Heart right ventricle (tissue), 16 donors: Measurements from ENCODE around the gene CMBL. TPM values are rescaled to one million over a fixed set of nuclear protein-coding genes. Genes with fewer than 3 reads are reported as not detected.
"Not testable (repeated sequence)": the region's sequence is repeated elsewhere in the genome, so short reads cannot be mapped to it uniquely, and the experiment has no call there.

ENCODE experiments used
- ATAC-seq, 8 donors: fragments of 200-7000 bp; cut with Tn5 transposase; one replicate each; pipeline ENCODE4 v1.9.1; 2020; ENCODE audit warnings: mild to moderate bottlenecking in 8 of 8, moderate library complexity in 8 of 8, moderate number of reproducible peaks in 1 of 8
- DNase-seq, 2 donors: peaks; one replicate each; pipeline ENCODE4 v3.0.0-alpha.2; 2020
- H3K27ac ChIP-seq, 10 donors: fragments of 200-600 bp; sonication (generic) in 2 of 10; one replicate each; pipeline versions ENCODE4 v1.5.0 to v1.8.0; 2020 to 2022; ENCODE audit warnings: mild to moderate bottlenecking in 3 of 10
- H3K27me3 ChIP-seq, 7 donors: fragments of 200-600 bp; one replicate each; pipeline ENCODE4 v1.8.0; 2021 to 2022; ENCODE audit warnings: mild to moderate bottlenecking in 2 of 7
- H3K36me3 ChIP-seq, 9 donors: fragments of 200-600 bp; sonication (generic) in 1 of 9; one replicate each; pipeline versions ENCODE4 v1.5.0 to v1.8.0; 2020 to 2022; ENCODE audit warnings: mild to moderate bottlenecking in 2 of 9
- H3K4me1 ChIP-seq, 9 donors: fragments of 200-600 bp; sonication (generic) in 1 of 9; one replicate each; pipeline versions ENCODE4 v1.5.0 to v1.8.0; 2020 to 2022; ENCODE audit warnings: mild to moderate bottlenecking in 4 of 9
- H3K4me3 ChIP-seq, 10 donors: fragments of 200-600 bp; sonication (generic) in 2 of 10; one replicate each; pipeline versions ENCODE4 v1.5.0 to v1.8.0; 2020 to 2022; ENCODE audit warnings: mild to moderate bottlenecking in 7 of 10, moderate library complexity in 2 of 10
- H3K9me3 ChIP-seq, 11 donors: fragments of 200-600 bp in 10 of 11; sonication (generic) in 2 of 11; one replicate each; pipeline versions ENCODE4 v1.5.0 to v1.8.0; 2013 to 2022; ENCODE audit warnings: mild to moderate bottlenecking in 2 of 11, control low read depth in 1 of 11, moderate library complexity in 1 of 11
- WGBS, 2 donors: extraction: QIAGEN DNeasy Blood & Tissue Kit; methylation state at CpG; one replicate each; pipeline ENCODE4 v1.1.7; 2013; ENCODE audit warnings: inconsistent platforms in 1 of 2; 5-methylcytosine and 5-hydroxymethylcytosine counted together
- intact Hi-C, 10 donors: fragments of 100-400 bp; cut with DNase I; formaldehyde crosslinking; loops; one replicate each; pipeline versions ENCODE4 v1.11.1 to v1.14.2; 2022
- polyA plus RNA-seq, 2 donors: library from polyadenylated mRNA; stranded (reverse); fragments of 200-250 nt; gene quantifications; one replicate each; pipeline ENCODE4 v1.2.3, GENCODE V29; 2013
- total RNA-seq, 10 donors: library from RNA; stranded (reverse); fragmentation: NEBNext Ultra II Directional in 3 of 10; extraction: Animal tissue kit (Norgen Biotek cat#: 25700) in 3 of 10; gene quantifications; one replicate each; pipeline versions ENCODE4 v1.2.1 to v1.2.4, GENCODE V29; 2021 to 2023
- TF ChIP-seq, protein P1 (sequence below), 9 donors: fragments of 200-600 bp; sonication (generic) in 2 of 9; IDR thresholded peaks; one replicate each; pipeline versions ENCODE4 v1.5.0 to v1.8.0; 2021 to 2022; ENCODE audit warnings: antibody characterized with exemption in 9 of 9, mild to moderate bottlenecking in 5 of 9, moderate library complexity in 1 of 9
- donor health status: Arrhythmogenic right ventricular cardiomyopathy.
- donor health status: ischemic (EF 13 %, LVEDD 7.1; RV severe dilation, severe dysfunction).
- donor health status: healthy with polysubstance abuse.
- donor health status: DM: no; HTN: yes; CAD: no.
- donor health status: DM: no; HTN: no; CAD: no.
- donor health status: ischemic (EF 25% LVEDD 6.9; RV normal size, moderate dysfunction).
- donor health status: ischemic (EF 25% LVEDD 5.7; RV mildly dilated, moderate dysfunction).
- donor health status: healthy.
- donor health status: DM: yes; HTN: yes; CAD: no.
- donor health status: Ischemic cardiomyopathy.
- donor health status: ischemic (EF 35%, LVEDD 5.7; RV mildly dilated, moderate dysfunction).
- donor health status: nonischemic (EF 11% LVEDD 7.7; RV severe dilation, severe dysfunction).
- donor health status: DM: yes; HTN: yes; CAD: no.
- donor health status: PGD.
- donor health status: ischemic (EF 29% LVEDD 5.4; RV normal size, mild dysfunction).
- donor health status: nonischemic (EF 23%, LVEDD 6.1; RV moderate dilation, normal function).

Gene CMBL
- total and polyA plus RNA-seq, 12 donors: 12.0 to 53.4 (median 40.7) TPM

DNA sequence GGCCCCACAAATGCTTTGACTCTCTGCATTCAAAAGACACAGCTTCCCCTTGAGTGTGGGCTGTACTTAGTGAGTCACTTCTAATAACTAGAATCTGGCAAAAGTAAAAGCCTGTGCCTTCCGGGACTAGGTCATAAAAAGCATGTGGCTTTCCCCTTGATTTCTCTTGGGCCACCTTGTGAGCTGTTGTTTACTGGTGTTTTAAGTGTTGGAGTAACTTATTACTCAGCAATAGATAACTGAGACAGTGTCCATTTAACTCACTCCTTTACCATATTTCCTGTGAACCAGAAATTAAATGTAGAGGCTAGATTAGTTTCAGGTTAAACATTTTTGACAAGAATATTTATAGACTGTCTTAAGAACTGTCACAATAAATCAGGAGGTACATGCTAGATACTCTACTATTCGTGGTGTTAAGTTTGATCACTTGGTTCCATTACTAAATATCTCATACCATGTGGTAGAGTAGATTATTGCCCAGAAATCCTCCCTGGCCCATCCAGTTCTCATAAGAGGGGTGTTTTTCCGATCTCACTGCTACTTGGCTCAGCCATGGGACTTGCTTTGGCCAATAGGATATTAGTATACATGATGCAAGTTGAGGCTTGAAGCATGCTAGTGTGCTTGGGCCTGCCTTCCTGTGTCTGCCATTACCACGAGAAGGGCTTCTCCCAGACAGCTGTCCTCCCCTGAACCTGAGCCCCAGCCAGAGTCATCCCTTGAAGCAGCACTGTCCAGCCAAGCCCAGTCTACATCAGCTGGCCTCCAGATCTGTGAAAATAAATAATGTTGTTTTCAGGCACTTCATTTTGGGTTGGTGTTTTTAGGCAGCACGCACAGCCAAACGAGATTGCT is 10.4 kb upstream of the CMBL start:
- intact Hi-C loops: no loop called here
- WGBS, 2 donors: 87% methylated on average over 6 of the region's 6 CpGs

DNA sequence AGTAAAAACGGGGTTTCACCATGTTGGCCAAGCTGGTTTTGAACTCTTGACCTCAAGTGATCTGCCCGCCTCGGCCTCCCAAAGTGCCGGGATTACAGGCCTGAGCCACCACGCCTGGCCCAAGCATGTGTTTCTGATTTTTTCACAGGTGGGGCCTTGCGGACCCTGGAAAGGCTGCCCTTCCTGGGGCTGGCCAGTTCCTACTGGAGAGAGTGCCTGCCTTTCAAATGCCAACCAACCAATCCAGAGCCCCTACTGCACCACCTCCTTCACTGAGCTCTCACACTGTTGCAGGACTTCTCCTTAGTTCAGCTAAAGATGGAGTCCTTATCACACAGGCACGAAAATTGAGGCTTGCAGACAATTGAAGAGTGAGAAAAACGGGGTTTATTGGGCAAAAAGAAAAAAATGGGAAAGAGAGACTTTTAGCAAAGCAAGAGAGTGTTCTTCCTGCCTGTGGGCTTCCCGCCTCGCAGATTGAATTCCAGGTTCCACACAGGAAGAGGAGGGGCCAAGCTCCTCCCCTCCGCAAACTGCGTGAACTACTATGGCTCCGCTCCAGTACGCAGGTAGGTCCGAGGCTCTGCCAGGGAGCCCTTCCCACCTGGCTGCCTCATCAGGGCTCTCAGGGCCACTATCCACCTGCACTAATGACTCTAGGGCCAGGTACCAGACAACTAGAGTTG is 8.3 kb upstream of the CMBL start:
- TF ChIP-seq, protein P1, sequence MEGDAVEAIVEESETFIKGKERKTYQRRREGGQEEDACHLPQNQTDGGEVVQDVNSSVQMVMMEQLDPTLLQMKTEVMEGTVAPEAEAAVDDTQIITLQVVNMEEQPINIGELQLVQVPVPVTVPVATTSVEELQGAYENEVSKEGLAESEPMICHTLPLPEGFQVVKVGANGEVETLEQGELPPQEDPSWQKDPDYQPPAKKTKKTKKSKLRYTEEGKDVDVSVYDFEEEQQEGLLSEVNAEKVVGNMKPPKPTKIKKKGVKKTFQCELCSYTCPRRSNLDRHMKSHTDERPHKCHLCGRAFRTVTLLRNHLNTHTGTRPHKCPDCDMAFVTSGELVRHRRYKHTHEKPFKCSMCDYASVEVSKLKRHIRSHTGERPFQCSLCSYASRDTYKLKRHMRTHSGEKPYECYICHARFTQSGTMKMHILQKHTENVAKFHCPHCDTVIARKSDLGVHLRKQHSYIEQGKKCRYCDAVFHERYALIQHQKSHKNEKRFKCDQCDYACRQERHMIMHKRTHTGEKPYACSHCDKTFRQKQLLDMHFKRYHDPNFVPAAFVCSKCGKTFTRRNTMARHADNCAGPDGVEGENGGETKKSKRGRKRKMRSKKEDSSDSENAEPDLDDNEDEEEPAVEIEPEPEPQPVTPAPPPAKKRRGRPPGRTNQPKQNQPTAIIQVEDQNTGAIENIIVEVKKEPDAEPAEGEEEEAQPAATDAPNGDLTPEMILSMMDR (IDR thresholded peaks at IDR 0.05): no peak
- no peak for DNase-seq
- Histone ChIP-seq H3K36me3 (no peaks in the 10 kb centered on the region), H3K4me3 (no peak overlapping the region), H3K27me3 (no peaks in the 10 kb centered on the region), H3K9me3 (no peaks in the 10 kb centered on the region), H3K27ac (no peak overlapping the region), H3K4me1 (peaks cover 0 to under 1% (median 0%) of the 10 kb centered on the region in 9 donors)
- no peak for ATAC-seq
- intact Hi-C loops: no loop called here
- 90 to 93% methylated on average over 15 of the region's 15 CpGs for WGBS, 2 donors

More for the DNA sequence above, 10.4 kb upstream of the CMBL start:
- no peak overlapping the region for H3K4me3 ChIP-seq
- H3K27ac ChIP-seq: no peak overlapping the region
- ATAC-seq (no peak), DNase-seq (no peak)
- no peaks in the 10 kb centered on the region for H3K4me1 ChIP-seq
- TF ChIP-seq, protein P1 (IDR thresholded peaks at IDR 0.05): no peak
- no peaks in the 10 kb centered on the region for H3K9me3 ChIP-seq
- H3K27me3 ChIP-seq: no peaks in the 10 kb centered on the region
- H3K36me3 ChIP-seq: no peaks in the 10 kb centered on the region

DNA sequence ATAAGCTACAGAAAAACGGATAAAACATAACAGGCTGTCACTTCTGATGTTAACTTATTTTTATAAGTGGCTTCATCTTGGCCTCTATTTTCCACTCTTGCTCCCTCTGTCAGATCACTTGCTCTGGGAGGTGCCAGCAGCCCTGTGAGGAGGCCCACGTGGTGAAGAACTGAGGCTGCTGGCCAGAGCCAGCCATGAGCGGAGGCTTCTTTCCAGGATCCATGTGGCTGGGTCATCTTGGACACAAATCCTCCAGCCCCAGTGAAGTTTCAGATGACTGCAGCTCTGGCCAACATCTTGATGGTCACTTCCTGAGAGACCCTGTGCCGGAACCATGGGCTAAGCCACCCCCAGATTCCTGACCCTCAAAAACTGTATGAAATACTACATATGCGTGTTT is 7.5 kb upstream of the CMBL start:
- Histone ChIP-seq H3K4me1 (peaks cover 0 to 9% (median 0%) of the 10 kb centered on the region in 9 donors), H3K27ac (no peak overlapping the region), H3K9me3 (no peaks in the 10 kb centered on the region), H3K4me3 (no peak overlapping the region), H3K27me3 (no peaks in the 10 kb centered on the region), H3K36me3 (no peaks in the 10 kb centered on the region)
- DNase-seq: no peak
- no peak for ATAC-seq
- intact Hi-C loops: no loop called here
- TF ChIP-seq, protein P1 (IDR thresholded peaks at IDR 0.05): no peak
- 77 to 80% methylated on average over 5 of the region's 5 CpGs for WGBS, 2 donors

DNA sequence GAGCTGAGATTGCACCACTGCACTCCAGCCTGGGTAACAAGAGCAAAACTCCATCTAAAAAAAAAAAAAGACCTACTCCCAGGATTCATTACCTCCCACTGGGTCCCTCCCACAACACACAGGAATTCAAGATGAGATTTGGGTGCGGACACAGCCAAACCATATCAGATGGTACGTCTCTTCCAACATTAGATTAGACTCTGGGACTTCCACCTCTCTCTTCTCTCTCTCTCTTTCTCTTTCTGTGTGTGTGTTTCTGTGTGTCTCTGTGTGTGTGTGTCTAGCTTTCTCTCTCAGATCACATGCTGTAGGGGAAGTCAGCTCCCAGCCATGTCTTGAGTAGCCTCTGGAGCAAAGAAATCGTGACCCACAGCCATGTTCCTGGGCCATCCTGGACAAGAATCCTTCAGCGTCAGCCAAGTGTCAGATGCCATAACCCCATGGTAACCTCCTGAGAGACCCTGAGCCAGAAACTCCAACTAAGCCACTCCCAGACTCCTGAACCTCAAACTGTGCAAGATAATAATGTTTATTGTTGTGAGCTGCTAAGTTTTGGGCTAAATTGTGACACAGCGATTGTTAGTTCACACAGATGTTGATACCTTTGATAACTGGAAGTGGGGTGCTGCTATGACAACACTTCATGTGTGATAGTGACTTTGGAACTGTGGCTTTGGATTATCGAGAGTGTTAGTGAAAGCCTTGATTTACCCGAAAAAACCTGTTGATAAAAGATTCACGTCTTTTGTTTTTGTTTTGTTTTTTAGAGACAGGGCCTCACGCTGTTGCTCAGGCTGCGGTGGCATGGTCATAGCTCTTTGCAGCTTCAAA is 4.1 kb upstream of the CMBL start:
- intact Hi-C loops: no loop called here
- H3K27ac ChIP-seq: no peak overlapping the region
- ATAC-seq: no peak

DNA sequence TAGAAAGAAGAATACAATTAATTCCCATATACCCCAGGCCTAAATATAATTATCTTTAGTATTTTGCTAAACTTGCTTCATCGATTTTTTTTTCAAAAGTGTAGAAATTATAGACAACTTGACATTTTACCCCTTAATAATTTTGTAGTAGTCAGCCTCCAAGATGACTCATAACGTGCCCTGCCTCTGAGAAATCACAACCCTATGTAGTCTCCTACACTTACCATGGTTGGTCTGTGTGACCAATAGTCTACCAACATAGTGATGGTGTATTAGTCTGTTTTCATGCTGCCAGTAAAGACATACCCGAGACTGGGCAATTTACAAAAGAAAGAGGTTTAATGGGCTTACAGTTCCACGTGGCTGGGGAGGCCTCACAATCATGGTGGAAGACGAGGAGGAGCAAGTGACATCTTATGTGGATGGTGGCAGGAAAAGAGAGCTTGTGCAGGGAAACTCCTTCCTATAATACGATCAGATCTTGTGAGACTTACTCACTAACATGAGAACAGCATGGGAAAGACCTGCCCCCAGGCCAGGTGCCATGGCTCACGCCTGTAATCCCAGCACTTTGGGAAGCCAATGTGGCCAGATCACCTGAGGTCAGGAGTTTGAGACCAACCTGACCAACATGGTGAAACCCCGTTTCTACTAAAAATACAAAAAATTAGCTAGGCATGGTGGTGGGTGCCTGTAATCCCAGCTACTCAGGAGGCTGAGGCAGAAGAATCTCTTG is 3.3 kb upstream of the CMBL start:
- Histone ChIP-seq H3K4me1 (peaks cover 0 to 27% (median 10%) of the 10 kb centered on the region in 9 donors), H3K27me3 (peaks cover 0 to 10% (median 0%) of the 10 kb centered on the region in 7 donors)
- H3K36me3 ChIP-seq, intact Hi-C loops, DNase-seq, H3K4me3 ChIP-seq, H3K27ac ChIP-seq, ATAC-seq, H3K9me3 ChIP-seq: not testable (repeated sequence)
- WGBS, 2 donors: 73 to 93% methylated on average over 8 of the region's 8 CpGs

More for the DNA sequence above, 4.1 kb upstream of the CMBL start:
- no peaks in the 10 kb centered on the region for H3K9me3 ChIP-seq
- H3K4me3 ChIP-seq: no peak overlapping the region
- peaks cover 0 to 19% (median 3%) of the 10 kb centered on the region in 9 donors for H3K4me1 ChIP-seq
- DNase-seq: no peak
- H3K36me3 ChIP-seq: no peaks in the 10 kb centered on the region
- TF ChIP-seq, protein P1 (IDR thresholded peaks at IDR 0.05): no peak
- WGBS, 2 donors: 75 to 82% methylated on average over 10 of the region's 10 CpGs
- H3K27me3 ChIP-seq: peaks cover 0 to 8% (median 0%) of the 10 kb centered on the region in 7 donors
